ENCODE data around the gene LNX1. TPM values are rescaled to one million over a fixed set of nuclear protein-coding genes. Genes with fewer than 3 reads are reported as not detected.

Gene LNX1
- total and polyA plus RNA-seq, 2 of the 8 experiments (the other 6 are each of a cell fraction or from before 2014, with no cell fraction given), result 2.7 to 3.8 TPM

GRCh38 chr4:53618321-53618720 lies 27.0 kb upstream of the LNX1 start:
- no peak overlapping the region for H4K8ac ChIP-seq (ENCODE audit: extremely low read depth, insufficient read depth, low read length)
- no peak overlapping the region for H3K4ac ChIP-seq (replicated peaks; ENCODE audit: insufficient read length, low read depth, low read length)
- no peak overlapping the region for H3K56ac ChIP-seq (replicated peaks; ENCODE audit: insufficient read length, low read depth, low read length)
- H2AFZ ChIP-seq (ENCODE audit: low read length), result no peak overlapping the region
- no peak overlapping the region for H3K23ac ChIP-seq (ENCODE audit: insufficient read length)
- no peak overlapping the region for H3K9ac ChIP-seq (replicated peaks in 1 of 4; ENCODE audit: extremely low read depth in 1 of 4, low read depth in 3 of 4, low read length in 3 of 4)
- CTCF ChIA-PET (ENCODE audit: partially characterized antibody), result interaction anchor here (0.6 to 3.5 kb wide), 7 partner anchors 16 to 605 kb away, joined by 3 to 18 read pairs (median 3); no protein-coding TSS in a partner anchor
- no peak overlapping the region for H4K5ac ChIP-seq (ENCODE audit: insufficient read length, low read depth, low read length)
- no peak overlapping the region for H3K4me2 ChIP-seq (ENCODE audit: insufficient read depth in 1 of 2, low read depth in 2 of 2, low read length in 2 of 2)
- no peaks in the 10 kb centered on the region for H3K36me3 ChIP-seq (ENCODE audit: control insufficient read depth in 2 of 4, insufficient read depth in 4 of 4, low read length in 3 of 4)
- POLR2A ChIA-PET (ENCODE audit: partially characterized antibody), result no interaction called here
- no peak overlapping the region for H3K4me3 ChIP-seq (ENCODE audit: extremely low read depth in 1 of 4, insufficient read depth in 2 of 4, low read depth in 3 of 4, low read length in 4 of 4)
- H2BK5ac ChIP-seq (ENCODE audit: low read depth, low read length), result no peak overlapping the region
- no peaks in the 10 kb centered on the region for H3K4me1 ChIP-seq (replicated peaks in 1 of 4; ENCODE audit: control insufficient read depth in 3 of 4, insufficient read depth in 4 of 4, low read length in 3 of 4)
- no peaks in the 10 kb centered on the region for H3K27me3 ChIP-seq (replicated peaks in 1 of 4; ENCODE audit: control insufficient read depth in 3 of 4, extremely low read depth in 1 of 4, insufficient read depth in 3 of 4, low read length in 3 of 4)
- no peaks in the 10 kb centered on the region for H4K20me1 ChIP-seq (replicated peaks in 1 of 2; ENCODE audit: control insufficient read depth in 1 of 2, insufficient read depth in 2 of 2, low read length in 2 of 2)
- no peak overlapping the region for H2BK15ac ChIP-seq (ENCODE audit: low read length)
- WGBS, 2 experiments (ENCODE audit: extremely low coverage in 1 of 2, insufficient coverage in 1 of 2, insufficient read length in 1 of 2, insufficient replicate concordance in 2 of 2, low coverage in 1 of 2, low lambda C conversion rate in 2 of 2, missing lambda C conversion rate in 1 of 2), result 84% methylated on average over 1 of the region's 1 CpG; no CpG with 5 or more reads in 1 of the 2 experiments
- H3K9me3 ChIP-seq (ENCODE audit: insufficient read depth in 2 of 2, low read depth in 1 of 2, low read length in 1 of 2), result no peaks in the 10 kb centered on the region
- no peak overlapping the region for H2AK5ac ChIP-seq (ENCODE audit: low read depth, low read length)
- no peak overlapping the region for H2BK12ac ChIP-seq (ENCODE audit: low read depth, low read length)
- H4K91ac ChIP-seq (replicated peaks; ENCODE audit: insufficient read length, low read length), result no peak overlapping the region
- no peaks in the 10 kb centered on the region for H3K79me2 ChIP-seq (ENCODE audit: control insufficient read depth in 1 of 2, insufficient read depth in 2 of 2, low read length in 2 of 2)
- DNase-seq (ENCODE audit: low read depth in 1 of 2, low spot score in 2 of 2) (no peak), FAIRE-seq (no peak)
- H3K27ac ChIP-seq (ENCODE audit: low read depth, low read length), result no peak overlapping the region
- no peak overlapping the region for H2BK120ac ChIP-seq (replicated peaks; ENCODE audit: low read depth, low read length)
- no peaks in the 10 kb centered on the region for H3K79me1 ChIP-seq (ENCODE audit: low read depth, low read length)
- no peak overlapping the region for H3K18ac ChIP-seq (ENCODE audit: extremely low read depth, low read length)
- no peaks in the 10 kb centered on the region; the same call in 1 of the 2 replicates for H3K23me2 ChIP-seq (ENCODE audit: low read depth, low read length)
- H2BK20ac ChIP-seq (ENCODE audit: low read length), result no peak overlapping the region
- no peak overlapping the region for H3K14ac ChIP-seq (ENCODE audit: insufficient read length)
- no peak for TF ChIP-seq HDAC2 (IDR thresholded peaks at IDR 0.05; ENCODE audit: borderline replicate concordance in 1 of 2, low read depth in 2 of 2, low read length in 2 of 2)
- TF ChIP-seq MAFK (IDR thresholded peaks at IDR 0.05; ENCODE audit: low read depth, low read length), result no peak
- TF ChIP-seq CHD2 (IDR thresholded peaks at IDR 0.05; ENCODE audit: low read length), result no peak
- no peak for TF ChIP-seq SP1 (IDR thresholded peaks at IDR 0.05; ENCODE audit: low read depth, low read length)
- no peak for TF ChIP-seq KDM1A (IDR thresholded peaks at IDR 0.05; ENCODE audit: borderline replicate concordance, low read length)
- no peak for TF ChIP-seq CHD1 (IDR thresholded peaks at IDR 0.05; ENCODE audit: low read depth, low read length)
- no peak for TF ChIP-seq RBBP5 (IDR thresholded peaks at IDR 0.05; ENCODE audit: borderline replicate concordance, low read depth, low read length)
- TF ChIP-seq CEBPB (IDR thresholded peaks at IDR 0.05; ENCODE audit: low read depth, low read length), result no peak
- no peak for TF ChIP-seq POLR2AphosphoS5 (IDR thresholded peaks at IDR 0.05; ENCODE audit: low read depth, low read length)
- TF ChIP-seq ATF3 (IDR thresholded peaks at IDR 0.05; ENCODE audit: insufficient read depth, low read depth, low read length), result no peak
- TF ChIP-seq NANOG (IDR thresholded peaks at IDR 0.05; ENCODE audit: insufficient read depth, low read depth, low read length, poor library complexity, severe bottlenecking), result no peak
- no peak for TF ChIP-seq SP2 (IDR thresholded peaks at IDR 0.05; ENCODE audit: low read length)
- no peak for TF ChIP-seq JUN (IDR thresholded peaks at IDR 0.05; ENCODE audit: low read depth, low read length)
- TF ChIP-seq CTBP2 (IDR thresholded peaks at IDR 0.05; ENCODE audit: borderline replicate concordance, insufficient read depth, insufficient read length, low read length), result no peak
- TF ChIP-seq GTF2F1 (IDR thresholded peaks at IDR 0.05; ENCODE audit: borderline replicate concordance, low read depth, low read length), result no peak

All from H1 (cell line).